AG09319 (cell line): ENCODE results near the gene PCSK2.

ENCODE experiments used
- DNase-seq: peaks from one replicate; pipeline ENCODE4 v3.0.0-alpha.2; 2010; ENCODE audit warnings: low read depth; ENCODE audit errors: extremely low read depth
- TF ChIP-seq, protein P1 (sequence below): IDR thresholded peaks from 2 replicates; pipeline ENCODE4 v1.5.1; 2011; ENCODE audit warnings: low read depth, mild to moderate bottlenecking, inconsistent platforms, low read length, moderate library complexity

Gene PCSK2

DNA sequence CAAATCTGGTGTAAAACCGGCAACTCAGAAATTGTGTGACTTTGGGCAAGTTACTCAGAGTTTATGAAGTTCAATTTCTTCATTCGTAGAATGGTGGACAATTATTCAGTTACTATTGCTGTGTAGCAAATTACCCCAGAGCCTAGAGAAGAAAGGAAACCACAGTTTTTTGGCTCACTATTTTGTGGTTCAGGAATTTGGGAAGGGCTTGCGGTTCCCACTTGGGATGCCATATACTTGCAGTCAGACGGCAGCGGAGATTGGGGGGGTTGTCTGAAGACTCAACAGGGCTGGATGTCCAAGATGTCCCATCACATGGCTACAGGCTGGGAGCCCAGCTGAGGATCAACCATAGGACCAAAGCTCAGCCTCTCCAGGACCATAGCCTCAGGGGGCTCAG is 108.1 kb downstream of the PCSK2 start:
- TF ChIP-seq, protein P1, sequence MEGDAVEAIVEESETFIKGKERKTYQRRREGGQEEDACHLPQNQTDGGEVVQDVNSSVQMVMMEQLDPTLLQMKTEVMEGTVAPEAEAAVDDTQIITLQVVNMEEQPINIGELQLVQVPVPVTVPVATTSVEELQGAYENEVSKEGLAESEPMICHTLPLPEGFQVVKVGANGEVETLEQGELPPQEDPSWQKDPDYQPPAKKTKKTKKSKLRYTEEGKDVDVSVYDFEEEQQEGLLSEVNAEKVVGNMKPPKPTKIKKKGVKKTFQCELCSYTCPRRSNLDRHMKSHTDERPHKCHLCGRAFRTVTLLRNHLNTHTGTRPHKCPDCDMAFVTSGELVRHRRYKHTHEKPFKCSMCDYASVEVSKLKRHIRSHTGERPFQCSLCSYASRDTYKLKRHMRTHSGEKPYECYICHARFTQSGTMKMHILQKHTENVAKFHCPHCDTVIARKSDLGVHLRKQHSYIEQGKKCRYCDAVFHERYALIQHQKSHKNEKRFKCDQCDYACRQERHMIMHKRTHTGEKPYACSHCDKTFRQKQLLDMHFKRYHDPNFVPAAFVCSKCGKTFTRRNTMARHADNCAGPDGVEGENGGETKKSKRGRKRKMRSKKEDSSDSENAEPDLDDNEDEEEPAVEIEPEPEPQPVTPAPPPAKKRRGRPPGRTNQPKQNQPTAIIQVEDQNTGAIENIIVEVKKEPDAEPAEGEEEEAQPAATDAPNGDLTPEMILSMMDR, result no peak
- no peak for DNase-seq

DNA sequence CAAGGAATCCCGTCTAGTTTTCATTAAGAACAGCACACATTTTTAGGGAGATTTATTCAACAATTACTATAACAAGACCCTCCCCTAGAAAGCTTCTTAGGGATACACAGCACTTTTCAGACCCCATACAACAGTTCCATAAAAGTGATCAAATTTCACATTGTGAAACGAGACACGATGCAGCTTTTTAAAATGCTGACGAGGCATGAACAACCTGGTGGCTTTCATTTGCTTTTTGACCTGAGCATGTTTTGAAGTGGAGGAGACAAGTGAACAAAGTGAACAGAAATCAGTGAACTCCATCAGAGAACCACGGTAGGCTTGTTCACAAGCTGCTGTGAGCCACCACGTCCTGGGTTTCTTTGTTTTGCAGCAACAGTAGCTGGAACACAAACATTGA is 112.2 kb downstream of the PCSK2 start:
- TF ChIP-seq, protein P1, result no peak
- no peak for DNase-seq

DNA sequence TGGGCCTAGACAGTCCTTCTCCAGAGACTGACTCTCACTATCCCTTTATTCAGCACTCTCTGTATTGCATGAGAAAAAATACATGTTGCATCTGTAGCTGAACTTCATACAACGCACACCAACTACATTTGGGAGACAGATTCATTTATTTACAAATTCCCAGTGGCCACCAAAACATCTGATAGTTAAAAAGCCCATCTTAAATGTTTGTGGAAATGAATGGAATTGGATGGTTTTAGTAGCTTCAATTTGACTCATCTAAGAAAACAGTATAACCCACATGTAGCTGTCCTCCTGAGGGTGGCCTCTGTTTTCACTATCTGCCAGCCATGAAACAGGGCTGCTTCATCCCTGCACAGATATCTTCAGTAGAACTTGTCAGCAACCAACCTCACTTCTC is 116.3 kb downstream of the PCSK2 start:
- DNase-seq, result no peak
- TF ChIP-seq, protein P1, result no peak

DNA sequence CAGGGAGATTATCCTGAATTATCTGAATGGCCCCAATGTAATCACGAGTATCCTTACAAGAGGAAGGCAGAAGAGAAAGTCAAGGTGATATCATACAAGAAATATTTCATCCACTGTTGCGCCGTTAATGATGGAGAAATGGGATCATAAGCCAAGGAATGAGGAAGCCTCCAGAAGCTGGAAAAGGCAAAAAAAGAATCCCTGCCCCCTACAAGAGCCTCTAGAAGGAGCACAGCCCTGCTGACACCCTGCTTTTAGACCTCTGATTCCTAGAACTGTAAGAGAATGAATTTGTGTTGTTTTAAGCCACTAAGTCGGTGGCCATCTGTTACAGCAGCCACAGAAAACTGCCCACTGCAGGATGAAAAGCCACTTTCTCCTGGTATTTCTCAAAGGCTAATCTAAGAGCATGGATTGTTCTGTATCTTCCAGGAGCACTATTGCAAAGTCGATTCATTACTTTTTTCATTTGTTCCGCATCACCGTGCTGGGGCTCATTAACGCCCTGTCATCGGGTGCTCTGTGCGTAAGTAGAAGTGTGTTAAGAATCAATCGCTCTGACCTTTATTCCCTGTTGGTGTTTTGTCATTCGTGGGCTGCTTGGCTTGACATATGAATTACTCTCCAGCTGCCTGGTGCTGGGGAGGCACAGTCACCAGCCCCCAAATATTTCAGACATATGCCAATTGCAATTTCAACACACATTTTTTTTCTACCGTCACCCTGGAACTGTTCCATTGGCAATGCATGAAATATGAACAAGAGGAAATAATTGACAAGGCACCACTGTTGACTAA is 117.0 kb downstream of the PCSK2 start:
- DNase-seq, result peak; percentile 69
- TF ChIP-seq, protein P1, result no peak

DNA sequence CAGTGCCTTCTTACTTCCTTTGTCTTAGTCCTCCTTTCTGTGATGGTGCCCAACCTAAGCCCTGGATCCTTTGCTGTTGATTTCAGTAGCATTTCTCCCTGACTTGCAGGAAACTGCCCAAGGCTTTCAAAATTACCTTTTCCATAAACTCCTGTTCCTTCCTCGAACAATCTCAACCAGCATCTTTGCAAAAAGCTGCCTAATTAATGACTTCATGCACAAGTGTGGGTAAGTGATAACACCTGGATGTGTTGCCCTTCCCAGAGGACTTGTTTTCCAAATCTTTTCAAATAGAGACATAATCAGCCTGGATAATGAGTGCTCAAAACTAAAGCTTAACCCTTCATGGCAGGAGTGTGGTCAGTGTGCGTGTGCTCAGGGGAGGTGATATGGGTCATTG is 118.0 kb downstream of the PCSK2 start:
- no peak for DNase-seq
- TF ChIP-seq, protein P1, result no peak

DNA sequence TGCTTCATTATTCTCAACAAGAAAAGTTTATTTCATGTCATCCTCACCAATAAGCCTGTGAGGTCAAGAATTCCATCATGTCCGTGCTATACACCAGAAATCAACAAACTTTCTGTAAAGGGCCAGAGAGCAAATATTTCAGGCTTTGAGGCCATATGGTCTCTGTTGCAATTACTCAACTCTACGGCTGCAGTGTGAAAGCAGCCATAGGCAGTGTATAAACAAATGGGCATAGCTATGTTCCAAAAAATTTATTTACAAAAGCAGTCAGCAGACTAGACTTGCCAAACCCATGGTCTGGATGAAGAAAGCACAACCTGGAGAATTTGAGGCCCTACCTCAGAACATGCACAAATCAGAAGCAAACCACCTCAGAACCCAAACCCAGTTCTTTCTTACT is 118.5 kb downstream of the PCSK2 start:
- peak; percentile 65 for DNase-seq
- TF ChIP-seq, protein P1, result no peak

DNA sequence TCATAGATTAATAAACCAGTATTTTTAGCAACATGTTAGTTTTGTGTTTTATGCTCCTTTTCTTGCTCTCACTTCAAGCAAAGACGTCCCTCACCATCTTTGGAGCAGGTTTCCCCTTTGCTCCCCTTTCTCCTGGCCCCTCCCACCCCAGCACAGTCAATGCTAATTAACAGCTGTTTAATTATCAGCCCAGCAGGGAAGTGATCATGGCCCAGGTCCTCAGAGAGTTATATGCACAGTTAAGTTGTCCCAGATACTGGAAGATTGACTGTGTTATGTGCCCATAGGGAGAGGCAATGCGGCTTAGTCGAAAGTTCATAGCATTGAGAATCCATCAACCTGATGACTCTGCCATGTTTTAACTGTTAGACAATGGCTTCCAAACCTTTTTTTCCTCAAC is 123.5 kb downstream of the PCSK2 start:
- no peak for DNase-seq
- TF ChIP-seq, protein P1, result no peak
